SK-N-SH (cell line): ENCODE results near the gene HDAC8.

Source experiments
- EZH2phosphoT487 ChIP-seq: fragments of 200-600 bp; sonication (generic); IDR thresholded peaks from 2 replicates; pipeline ENCODE4 v1.6.1; 2017; ENCODE audit warnings: low read depth, mixed run types, mild to moderate bottlenecking, antibody characterized with exemption, moderate library complexity, borderline replicate concordance
- JUND ChIP-seq: IDR thresholded peaks from 2 replicates; pipeline ENCODE4 v1.4.0; 2012
- MXI1 ChIP-seq: IDR thresholded peaks from 2 replicates; pipeline ENCODE4 v1.6.1; 2012; ENCODE audit warnings: mild to moderate bottlenecking, low read depth, low read length, improper control_type of control experiment
- NFIC ChIP-seq: IDR thresholded peaks from 2 replicates; pipeline ENCODE4 v1.4.0; 2012; ENCODE audit warnings: borderline replicate concordance
- POLR2AphosphoS5 ChIP-seq: IDR thresholded peaks from 2 replicates; pipeline ENCODE4 v1.6.1; 2012; ENCODE audit warnings: low read depth, low read length
- RFX5 ChIP-seq: IDR thresholded peaks from 2 replicates; pipeline ENCODE4 v1.6.1; 2012; ENCODE audit warnings: mild to moderate bottlenecking, improper control_type of control experiment, low read length
- TCF12 ChIP-seq: IDR thresholded peaks from 2 replicates; pipeline ENCODE4 v1.4.0; 2012
- USF1 ChIP-seq: IDR thresholded peaks from 2 replicates; pipeline ENCODE4 v1.4.0; 2012; ENCODE audit warnings: low read depth, borderline replicate concordance
- YY1 ChIP-seq: IDR thresholded peaks from 2 replicates; pipeline ENCODE4 v1.4.0; 2012; ENCODE audit warnings: low read depth, mild to moderate bottlenecking
- ZBTB33 ChIP-seq: IDR thresholded peaks from 2 replicates; pipeline ENCODE4 v1.4.0; 2012; ENCODE audit warnings: low read depth, borderline replicate concordance
- TF ChIP-seq, protein P1 (sequence below): fragments of 200-600 bp; sonication (generic); IDR thresholded peaks from 2 replicates; pipeline ENCODE4 v1.6.1; 2017; ENCODE audit warnings: antibody characterized with exemption, mild to moderate bottlenecking, moderate library complexity

GRCh38 chrX:72297953-72298730 is 274.5 kb downstream of the HDAC8 start:
- TF ChIP-seq NFIC: no peak
- no peak for TF ChIP-seq EZH2phosphoT487
- TF ChIP-seq, protein P1, sequence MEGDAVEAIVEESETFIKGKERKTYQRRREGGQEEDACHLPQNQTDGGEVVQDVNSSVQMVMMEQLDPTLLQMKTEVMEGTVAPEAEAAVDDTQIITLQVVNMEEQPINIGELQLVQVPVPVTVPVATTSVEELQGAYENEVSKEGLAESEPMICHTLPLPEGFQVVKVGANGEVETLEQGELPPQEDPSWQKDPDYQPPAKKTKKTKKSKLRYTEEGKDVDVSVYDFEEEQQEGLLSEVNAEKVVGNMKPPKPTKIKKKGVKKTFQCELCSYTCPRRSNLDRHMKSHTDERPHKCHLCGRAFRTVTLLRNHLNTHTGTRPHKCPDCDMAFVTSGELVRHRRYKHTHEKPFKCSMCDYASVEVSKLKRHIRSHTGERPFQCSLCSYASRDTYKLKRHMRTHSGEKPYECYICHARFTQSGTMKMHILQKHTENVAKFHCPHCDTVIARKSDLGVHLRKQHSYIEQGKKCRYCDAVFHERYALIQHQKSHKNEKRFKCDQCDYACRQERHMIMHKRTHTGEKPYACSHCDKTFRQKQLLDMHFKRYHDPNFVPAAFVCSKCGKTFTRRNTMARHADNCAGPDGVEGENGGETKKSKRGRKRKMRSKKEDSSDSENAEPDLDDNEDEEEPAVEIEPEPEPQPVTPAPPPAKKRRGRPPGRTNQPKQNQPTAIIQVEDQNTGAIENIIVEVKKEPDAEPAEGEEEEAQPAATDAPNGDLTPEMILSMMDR: peak; percentile 40
- TF ChIP-seq ZBTB33: no peak
- TF ChIP-seq POLR2AphosphoS5: no peak
- TF ChIP-seq RFX5: no peak
- TF ChIP-seq JUND: no peak
- TF ChIP-seq MXI1: no peak
- TF ChIP-seq TCF12: no peak
- no peak for TF ChIP-seq YY1
- TF ChIP-seq USF1: no peak
